Measurements from ENCODE around the gene LYRM4. TPM values are rescaled to one million over a fixed set of nuclear protein-coding genes. Genes with fewer than 3 reads are reported as not detected.

LYRM4 gene
- total and polyA plus RNA-seq, 7 donors: 11.3 to 21.1 (median 16.1) TPM

DNA sequence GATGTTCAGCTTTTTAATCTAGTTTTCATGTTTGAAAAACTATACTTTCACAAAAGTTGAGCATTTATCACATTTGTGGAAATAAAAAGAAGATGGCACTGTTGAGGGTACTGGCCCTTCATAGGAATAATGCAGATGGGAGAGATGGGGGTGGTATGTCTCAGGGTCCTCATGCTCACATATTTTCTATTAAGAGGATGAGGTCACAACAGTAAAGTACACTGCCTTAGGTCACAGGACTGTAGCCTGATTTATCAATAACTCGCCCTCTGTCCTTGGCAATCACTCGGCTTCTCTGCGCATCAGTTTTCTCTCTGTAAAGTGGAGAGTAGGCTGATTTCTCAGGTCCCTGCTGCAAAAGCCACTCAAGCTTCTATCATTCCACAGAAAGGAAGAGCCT, 119.7 kb downstream of the LYRM4 start:
- Histone ChIP-seq H3K9me3 (no peaks in the 10 kb centered on the region), H3K36me3 (ENCODE audit: insufficient read depth in 1 of 2, low read depth in 1 of 2) (no peaks in the 10 kb centered on the region), H3K4me1 (peaks cover 6% of the 10 kb centered on the region), H3K27ac (no peak overlapping the region), H3K27me3 (ENCODE audit: insufficient read depth in 3 of 3, low read length in 2 of 3) (no peaks in the 10 kb centered on the region), H3K4me3 (no peak overlapping the region)
- ATAC-seq (no peak), DNase-seq (no peak)
- intact Hi-C loops (cut with DNase I): loop anchor here (5.0 to 10.0 kb wide), 3 partner anchors 121 to 1404 kb away; partner anchors contain the start of genes FARS2 (in 1 of the 2) and LYRM4 (in 1 of the 2)
- TF ChIP-seq, protein P1, sequence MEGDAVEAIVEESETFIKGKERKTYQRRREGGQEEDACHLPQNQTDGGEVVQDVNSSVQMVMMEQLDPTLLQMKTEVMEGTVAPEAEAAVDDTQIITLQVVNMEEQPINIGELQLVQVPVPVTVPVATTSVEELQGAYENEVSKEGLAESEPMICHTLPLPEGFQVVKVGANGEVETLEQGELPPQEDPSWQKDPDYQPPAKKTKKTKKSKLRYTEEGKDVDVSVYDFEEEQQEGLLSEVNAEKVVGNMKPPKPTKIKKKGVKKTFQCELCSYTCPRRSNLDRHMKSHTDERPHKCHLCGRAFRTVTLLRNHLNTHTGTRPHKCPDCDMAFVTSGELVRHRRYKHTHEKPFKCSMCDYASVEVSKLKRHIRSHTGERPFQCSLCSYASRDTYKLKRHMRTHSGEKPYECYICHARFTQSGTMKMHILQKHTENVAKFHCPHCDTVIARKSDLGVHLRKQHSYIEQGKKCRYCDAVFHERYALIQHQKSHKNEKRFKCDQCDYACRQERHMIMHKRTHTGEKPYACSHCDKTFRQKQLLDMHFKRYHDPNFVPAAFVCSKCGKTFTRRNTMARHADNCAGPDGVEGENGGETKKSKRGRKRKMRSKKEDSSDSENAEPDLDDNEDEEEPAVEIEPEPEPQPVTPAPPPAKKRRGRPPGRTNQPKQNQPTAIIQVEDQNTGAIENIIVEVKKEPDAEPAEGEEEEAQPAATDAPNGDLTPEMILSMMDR (IDR thresholded peaks at IDR 0.05): no peak
- 97 to 99% (median 98%) methylated on average over 3 of the region's 3 CpGs for WGBS, 3 donors

DNA sequence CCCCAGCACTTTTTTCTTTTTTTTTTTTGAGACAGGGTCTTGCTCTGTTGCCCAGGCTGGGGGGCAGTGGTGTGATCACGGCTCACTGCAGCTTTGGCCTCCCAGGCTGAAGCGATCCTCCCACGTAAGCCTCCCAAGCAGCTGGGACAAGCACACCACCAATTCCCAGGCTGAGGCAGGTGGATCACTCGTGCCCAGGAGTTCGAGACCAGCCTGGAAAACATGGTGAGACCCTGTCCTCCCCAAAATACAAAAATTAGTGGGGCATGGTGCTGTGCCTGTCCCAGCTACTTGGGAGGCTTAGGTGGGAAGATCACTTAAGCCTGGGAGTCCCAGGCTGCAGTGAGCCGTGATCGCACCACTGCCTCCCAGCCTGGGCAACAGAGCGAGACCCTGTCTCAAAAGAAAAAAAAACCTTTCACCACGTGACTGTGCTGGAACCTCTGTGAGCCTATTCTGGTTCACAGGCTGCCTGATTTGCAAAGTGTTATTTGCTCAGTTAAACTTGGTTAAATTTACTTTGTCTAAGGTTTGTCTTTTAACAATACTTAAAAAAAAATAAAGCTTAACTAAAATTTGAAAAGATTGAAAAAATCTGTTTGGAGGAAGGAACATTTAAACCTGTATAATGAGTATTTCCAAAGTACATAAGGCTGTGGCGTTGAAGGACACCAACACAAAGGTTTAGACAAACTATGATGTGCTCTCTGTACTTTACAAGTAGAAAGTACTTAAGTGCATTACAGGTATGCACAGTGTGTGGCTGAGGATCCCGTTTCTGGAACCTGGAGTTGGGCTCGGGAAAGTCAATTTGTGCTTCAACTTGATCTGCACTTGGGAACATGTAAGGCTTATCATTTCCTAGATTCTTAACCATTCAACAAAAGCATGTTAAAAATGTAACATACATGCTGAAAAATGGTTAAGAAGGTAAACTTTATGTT, 120.7 kb downstream of the LYRM4 start:
- DNase-seq (no peak), ATAC-seq (no peak)
- intact Hi-C loops (cut with DNase I): loop anchor here (5.0 to 10.0 kb wide), 3 partner anchors 122 to 1405 kb away; partner anchors contain the start of genes FARS2 (in 1 of the 2) and LYRM4 (in 1 of the 2)
- Histone ChIP-seq H3K4me3 (no peak overlapping the region), H3K9me3 (no peaks in the 10 kb centered on the region), H3K4me1 (peaks cover 6% of the 10 kb centered on the region), H3K27me3 (ENCODE audit: insufficient read depth in 3 of 3, low read length in 2 of 3) (no peaks in the 10 kb centered on the region), H3K36me3 (ENCODE audit: insufficient read depth in 1 of 2, low read depth in 1 of 2) (no peaks in the 10 kb centered on the region), H3K27ac (no peak overlapping the region)
- 91 to 95% (median 92%) methylated on average over 12 of the region's 12 CpGs for WGBS, 3 donors
- TF ChIP-seq, protein P1 (IDR thresholded peaks at IDR 0.05): no peak

DNA sequence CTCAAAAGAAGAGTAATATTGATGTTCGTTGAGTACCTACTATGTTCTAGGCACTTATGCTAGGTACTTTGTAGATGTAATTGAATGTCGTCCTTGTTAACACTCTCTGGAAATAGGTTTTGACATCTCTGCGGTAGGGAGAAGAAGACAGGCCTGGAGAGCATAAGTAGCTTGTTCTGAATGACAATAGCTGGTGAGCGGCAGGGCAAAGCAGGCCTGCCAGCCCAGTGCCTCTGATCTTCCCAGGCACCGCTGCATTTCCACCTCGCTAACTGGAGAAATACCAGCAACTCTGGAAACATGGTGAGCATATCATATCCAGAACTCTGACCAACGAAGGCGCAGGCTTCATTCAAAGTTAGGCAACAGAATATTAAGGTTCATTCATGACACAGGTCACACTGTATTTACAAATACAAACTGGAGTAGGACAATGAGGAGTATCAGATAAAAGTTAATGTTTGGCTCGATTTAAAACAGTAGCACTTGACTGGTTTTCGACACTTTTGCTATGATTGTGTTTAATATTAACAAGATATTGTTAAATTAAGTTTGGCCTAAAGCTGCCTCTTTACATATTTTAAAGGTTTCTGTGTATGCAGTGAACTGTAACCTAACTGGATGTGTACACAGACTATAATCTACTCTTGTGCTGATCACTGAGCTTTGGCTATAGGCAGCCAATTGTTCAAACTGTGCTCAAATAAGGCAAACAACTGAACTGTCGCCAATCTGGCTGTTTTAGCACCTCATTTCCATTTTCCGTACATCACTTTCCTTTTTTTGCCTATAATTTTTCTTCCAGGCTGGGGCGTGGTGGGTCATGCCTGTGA, 121.5 kb downstream of the LYRM4 start:
- 87 to 89% (median 89%) methylated on average over 13 of the region's 13 CpGs for WGBS, 3 donors
- DNase-seq (no peak), ATAC-seq (no peak)
- Histone ChIP-seq H3K27me3 (ENCODE audit: insufficient read depth in 3 of 3, low read length in 2 of 3) (no peaks in the 10 kb centered on the region), H3K27ac (no peak overlapping the region), H3K36me3 (ENCODE audit: insufficient read depth in 1 of 2, low read depth in 1 of 2) (no peaks in the 10 kb centered on the region), H3K4me1 (peaks cover 6% of the 10 kb centered on the region), H3K4me3 (no peak overlapping the region), H3K9me3 (no peaks in the 10 kb centered on the region)
- intact Hi-C loops (cut with DNase I): no loop called here
- TF ChIP-seq, protein P1 (IDR thresholded peaks at IDR 0.05): no peak

DNA sequence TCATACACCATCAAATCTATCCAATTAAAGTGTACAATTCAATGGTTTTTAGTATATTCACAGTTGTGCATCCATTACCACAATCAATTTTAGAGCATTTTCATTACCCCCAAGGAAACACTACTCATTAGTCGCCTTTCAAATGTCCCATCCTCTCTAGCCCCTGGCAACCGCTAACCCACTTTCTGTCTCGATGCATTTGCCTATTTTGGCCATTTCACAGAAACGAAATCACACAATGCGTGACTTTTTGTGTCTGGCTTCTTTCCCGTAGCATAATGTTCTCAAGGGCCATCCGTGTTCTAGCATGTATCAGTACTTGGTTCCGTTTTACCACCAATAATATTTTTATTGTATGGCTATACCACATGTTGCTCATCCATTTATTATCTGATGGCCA, 123.9 kb downstream of the LYRM4 start:
- Histone ChIP-seq H3K36me3 (ENCODE audit: insufficient read depth in 1 of 2, low read depth in 1 of 2) (no peaks in the 10 kb centered on the region), H3K27ac (no peak overlapping the region), H3K27me3 (ENCODE audit: insufficient read depth in 3 of 3, low read length in 2 of 3) (no peaks in the 10 kb centered on the region), H3K4me1 (peaks cover 13% of the 10 kb centered on the region), H3K9me3 (no peaks in the 10 kb centered on the region), H3K4me3 (no peak overlapping the region)
- DNase-seq (no peak), ATAC-seq (no peak)
- TF ChIP-seq, protein P1 (IDR thresholded peaks at IDR 0.05): no peak
- WGBS, 3 donors: 87 to 97% (median 95%) methylated on average over 8 of the region's 8 CpGs
- intact Hi-C loops (cut with DNase I): no loop called here
